ENCODE measurements around the gene ZC2HC1C.
"Not testable (repeated sequence)": the region's sequence is repeated elsewhere in the genome, so short reads cannot be mapped to it uniquely, and the experiment has no call there.

The ZC2HC1C gene

DNA sequence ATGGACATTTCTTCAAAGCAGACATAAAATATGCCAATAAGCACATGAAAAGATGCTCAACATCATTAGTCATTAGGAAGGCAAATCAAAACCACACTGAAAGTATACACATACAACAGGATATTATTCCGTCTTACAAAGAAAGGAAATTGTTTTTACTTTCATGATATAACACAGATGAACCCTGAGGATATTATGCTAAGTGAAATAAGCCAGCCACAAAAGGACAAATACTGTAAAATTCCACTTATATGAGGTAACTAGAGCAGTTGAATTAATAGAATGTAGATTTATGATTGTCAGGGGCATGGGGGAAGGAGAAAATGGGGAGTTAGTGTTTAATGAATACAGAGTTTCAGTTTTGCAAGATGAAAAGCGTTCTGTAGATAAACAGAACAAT lies 9.8 kb upstream of the ZC2HC1C start:
- no peak for DNase-seq

DNA sequence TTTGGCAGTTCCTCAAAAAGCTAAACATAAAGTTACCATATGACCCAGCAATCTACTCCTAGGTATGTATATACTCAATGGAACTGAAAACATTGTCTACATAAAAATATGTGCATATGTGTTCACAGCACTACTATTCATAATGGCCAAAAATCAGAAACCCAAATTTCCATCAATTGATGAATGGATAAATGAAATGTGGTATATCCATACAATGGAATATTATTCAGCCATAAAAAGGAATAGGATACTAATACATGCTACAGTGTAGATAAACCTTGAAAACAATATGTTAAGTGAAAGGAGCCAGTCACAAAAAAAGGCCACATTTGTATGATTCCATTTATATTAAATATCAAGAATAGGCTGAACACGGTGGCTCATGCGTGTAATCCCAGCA lies 9.0 kb upstream of the ZC2HC1C start:
- DNase-seq, result no peak

DNA sequence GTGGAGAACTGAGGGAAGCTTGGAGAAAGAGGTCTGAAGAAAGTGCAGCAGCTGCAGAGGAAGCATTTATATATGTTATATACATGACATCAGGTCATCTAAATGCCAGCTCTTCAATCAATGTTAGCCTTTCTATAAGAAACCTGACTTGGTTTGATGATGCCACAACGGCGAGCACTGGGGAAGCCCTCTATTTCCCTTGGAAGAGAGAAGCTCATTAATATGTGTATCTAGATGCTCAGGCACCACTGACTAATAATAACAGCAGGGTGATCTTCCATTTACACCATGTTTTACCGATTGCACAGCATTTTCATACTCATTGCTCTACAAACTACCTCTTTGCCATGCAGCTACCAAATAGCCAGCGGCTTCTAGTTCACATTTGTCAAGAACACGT lies 6.4 kb upstream of the ZC2HC1C start:
- no peak for DNase-seq

DNA sequence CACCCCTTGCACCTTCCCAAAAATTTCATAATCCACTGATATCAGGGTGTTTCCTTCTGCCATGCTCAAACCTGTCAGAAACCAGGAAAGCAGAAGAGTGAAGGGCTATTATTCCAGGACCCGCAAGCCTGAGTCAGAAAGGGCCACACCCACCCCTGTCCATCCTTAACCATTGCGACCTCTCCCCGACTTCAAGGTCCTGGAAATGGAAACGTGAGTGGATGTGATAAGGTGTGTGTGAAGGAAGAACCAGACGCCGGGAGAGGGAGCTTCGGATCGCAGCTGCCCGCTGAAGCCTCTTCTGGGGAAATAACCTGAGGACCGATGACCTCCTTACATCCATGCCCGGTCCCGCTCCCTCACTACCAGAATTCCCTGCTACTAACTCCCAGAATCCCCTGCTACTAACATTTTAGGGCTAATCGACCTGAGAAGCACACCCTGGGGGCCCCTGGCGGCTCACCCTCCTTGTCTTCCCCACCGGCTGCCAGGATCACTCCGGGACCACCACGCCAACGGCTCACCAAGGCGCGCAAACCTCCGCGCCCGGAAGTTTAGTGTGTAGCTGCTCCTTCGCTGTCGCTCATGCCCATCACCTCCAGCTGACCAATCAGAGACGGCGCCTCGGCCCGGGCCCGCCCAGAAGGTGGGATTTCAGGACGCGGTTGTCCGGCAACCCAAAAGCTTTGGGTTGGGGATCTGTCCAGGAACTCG lies 5.8 kb upstream of the ZC2HC1C start, which contains the start of gene ACYP1:
Gene ACYP1, minus strand, starts transcription at position 534 of the 714 bp plus-strand sequence. Its CDS starts 471 bp downstream, at position 63.
- DNase-seq, result peak; percentile 63

DNA sequence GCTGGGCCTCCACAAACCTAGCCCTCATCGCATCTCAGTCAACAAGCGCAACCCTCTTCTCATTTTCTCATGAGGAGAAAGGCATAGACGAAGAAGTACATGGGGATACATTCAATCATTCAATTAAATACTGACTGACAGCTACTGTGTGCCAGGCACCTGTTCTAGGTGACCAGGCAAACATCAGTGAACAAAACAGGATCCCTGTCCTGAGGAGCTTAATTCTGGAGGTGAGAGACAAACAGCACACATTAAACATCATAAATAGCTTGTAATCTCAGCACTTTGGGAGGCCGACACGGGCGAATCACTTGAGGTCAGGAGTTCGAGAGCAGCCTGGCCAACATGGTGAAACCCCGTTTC lies 5.3 kb upstream of the ZC2HC1C start:
- DNase-seq, result no peak

DNA sequence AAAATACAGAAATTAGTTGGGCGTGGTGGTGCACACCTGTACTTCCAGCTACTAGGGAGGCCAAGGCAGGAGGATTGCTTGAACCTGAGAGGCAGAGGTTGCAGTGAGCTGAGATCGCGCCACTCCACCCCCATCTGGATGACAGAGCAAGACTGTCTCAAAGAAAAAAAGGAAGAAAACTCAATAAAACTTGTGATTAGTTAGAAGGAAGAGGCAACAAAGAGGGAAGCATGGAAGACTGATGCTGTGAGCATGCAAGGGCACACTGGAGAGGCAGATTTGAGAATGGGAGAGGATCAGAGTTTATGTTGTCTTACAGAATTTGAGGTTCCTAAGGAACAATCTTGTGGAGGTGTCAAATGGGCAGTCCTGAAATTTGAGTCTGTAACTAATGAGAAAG lies 2.8 kb upstream of the ZC2HC1C start:
- DNase-seq, result no peak

DNA sequence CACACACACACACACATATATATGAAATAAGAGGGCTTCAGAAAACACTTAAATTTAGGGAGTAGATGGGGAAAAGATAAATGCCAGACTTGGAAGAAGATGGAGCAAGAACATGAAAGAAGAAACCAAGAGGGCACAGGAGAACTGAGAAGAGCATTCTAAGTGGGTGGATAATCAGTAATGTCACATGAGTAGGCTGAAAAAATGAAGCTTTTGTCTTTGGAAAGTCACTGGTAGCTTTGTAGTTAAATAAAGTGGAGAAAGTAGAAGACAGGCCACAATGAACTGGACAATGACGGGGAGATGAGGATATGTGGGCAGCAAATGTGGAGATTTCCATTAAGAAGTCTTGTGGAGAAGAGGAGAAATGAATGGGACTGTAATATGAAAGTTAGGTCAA lies 2.2 kb upstream of the ZC2HC1C start:
- no peak for DNase-seq

DNA sequence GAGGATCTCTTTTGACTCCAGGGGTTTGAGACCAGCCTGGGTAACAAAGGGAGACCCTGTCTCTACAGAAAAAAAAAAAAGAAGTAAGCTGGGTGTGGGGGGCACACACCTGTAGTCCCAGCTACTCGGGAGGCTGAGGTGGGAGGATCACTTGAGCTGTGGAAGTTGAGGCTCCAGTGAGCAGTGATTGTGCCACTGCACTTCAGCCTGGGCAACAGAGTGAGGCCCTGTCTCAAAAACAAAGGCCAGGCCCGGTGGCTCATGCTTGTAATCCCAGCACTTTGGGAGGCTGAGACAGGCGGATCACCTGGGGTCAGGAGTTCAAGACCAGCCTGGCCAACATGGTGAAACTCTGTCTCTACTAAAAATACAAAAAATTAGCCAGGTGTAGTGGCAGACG lies 1.7 kb upstream of the ZC2HC1C start:
- not testable (repeated sequence) for DNase-seq

DNA sequence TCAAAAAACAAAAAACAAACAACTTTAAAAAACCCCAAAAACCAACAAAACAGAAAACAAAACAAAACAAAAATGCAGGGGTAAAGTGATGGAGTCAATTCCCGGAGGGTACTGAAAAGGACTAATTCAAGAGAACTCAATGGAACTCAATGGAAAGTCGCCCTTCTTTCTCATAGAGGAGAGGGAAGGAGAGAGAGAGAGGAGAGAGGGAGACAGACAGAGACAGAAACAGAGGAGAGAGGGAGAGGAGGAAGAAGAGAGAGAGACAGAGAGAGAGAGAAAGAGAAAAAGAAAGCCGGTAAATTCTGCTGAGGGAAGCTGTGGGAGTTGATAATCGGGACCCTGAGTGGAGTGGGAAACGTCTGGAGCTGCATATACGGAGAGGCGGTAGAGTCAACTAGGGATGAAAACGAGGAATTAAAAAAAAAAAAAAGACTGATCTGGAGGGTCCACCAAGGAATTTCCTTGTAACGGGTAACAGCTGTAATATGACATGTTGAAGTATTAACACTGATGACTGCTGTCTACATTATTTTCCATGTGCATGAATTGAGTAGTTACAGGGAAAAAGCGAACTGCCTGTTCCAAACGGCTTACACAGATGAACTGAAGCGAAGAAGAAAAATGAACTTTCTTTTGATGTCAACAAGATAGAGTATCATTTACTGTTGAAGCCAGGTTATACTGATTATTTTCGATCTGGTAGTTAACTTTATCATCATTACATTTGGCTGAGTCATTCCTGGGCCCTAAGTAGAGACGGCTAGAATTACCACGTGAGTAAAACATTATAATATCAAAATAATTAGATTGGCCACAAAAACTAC lies 934 bp upstream of the ZC2HC1C start:
- DNase-seq, result no peak

DNA sequence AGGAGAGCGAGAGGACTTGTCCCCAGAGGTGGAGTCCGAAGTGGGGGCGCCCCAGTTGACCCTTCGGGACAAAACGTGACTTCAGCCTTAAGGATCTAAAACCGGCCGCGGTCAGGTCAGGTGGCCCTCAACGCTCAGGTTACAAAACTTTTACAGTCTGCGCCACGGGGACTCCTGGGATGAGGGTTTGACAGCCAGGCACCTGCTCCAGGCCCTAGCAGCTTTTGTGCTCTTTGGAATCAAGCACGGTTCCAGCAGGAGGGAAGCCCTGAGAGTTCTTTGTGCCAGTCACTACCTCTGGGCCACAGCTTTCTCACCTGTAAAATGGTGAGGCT lies 337 bp downstream of the ZC2HC1C start:
- no peak for DNase-seq

DNA sequence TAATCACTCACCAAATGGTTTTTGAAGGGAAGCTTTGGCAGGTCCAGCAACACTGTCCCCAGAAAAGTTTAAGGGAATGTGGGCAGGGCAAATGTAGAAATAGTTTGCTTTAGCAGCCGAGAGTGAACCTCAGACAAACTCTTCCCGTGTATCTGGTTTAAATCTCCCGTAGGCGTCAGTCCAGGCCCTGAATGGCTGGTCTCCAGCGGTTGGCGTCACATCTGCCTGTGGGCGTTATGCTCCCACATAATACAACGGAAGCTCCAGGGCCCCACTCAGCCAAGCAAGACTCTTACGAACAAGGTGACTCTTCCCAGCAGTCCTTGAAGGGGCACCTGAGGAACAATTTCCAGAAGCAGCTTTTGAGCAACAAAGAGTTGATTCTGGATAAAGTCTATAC lies 942 bp downstream of the ZC2HC1C start:
- DNase-seq, result no peak

DNA sequence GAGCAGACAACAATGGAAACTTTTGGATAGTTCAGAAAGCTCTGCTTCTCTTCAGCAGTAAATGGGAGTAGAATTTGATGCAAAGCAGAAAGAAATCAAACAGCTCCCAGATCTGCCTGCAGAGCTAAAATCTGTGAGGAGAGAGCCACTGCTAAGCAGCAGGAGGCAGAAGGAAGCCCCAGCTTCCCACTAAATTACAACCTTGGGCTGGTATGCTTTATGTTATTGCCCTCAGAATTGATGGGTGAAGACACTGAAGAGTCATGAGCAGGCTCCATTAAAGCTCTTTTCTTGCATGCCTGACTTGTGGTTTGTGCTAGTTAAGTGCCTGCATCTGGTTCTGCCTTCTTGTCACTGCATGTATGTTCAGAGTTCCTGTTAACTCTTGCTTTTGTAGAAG lies 8.4 kb downstream of the ZC2HC1C start:
- DNase-seq, result no peak

DNA sequence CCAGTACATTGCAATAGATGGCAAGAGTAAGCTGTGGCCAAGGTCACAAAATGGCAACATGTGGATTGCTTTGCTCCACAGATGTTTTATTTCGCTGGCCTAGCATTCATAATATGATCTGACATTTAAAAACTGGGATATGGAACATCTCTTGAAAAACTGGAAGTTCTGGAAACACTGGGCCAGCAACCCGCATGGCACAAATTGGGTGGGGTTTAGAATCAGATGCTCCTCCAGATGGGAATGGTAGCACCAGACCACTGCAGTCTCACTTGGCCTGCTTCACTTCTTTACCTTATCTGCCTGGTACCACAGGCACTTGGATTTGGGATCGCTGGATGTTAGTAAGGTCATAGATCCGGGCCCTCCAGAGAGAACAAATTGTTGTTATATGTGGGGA lies 10.1 kb downstream of the ZC2HC1C start:
- DNase-seq, result no peak

DNA sequence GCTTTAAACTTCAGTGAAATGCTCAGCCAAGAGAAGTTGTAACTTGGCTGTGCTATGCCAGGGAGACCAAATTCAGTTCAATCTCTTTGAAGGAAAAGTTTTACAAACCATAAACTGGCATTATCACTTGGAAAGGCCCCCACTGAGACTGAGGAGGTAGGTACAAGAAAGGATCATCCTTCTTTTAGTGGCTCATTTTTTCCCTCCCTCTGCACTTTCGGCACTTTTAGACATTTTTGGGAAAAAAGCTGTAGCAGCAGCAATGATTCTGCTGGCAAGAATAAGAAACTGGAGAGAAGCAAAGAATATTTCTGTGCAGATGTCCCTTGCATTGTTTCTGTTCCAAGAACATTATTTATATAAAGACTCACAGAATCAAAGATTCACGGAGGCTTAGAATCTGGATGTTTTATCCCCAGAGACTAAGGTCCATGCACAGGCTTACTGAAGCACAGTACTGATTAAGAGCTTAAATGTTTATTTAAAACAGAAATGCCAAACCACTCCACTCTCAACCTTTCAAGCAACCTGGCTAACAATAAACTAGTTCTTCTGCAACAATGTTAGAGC lies 12.3 kb downstream of the ZC2HC1C start:
- no peak for DNase-seq

DNA sequence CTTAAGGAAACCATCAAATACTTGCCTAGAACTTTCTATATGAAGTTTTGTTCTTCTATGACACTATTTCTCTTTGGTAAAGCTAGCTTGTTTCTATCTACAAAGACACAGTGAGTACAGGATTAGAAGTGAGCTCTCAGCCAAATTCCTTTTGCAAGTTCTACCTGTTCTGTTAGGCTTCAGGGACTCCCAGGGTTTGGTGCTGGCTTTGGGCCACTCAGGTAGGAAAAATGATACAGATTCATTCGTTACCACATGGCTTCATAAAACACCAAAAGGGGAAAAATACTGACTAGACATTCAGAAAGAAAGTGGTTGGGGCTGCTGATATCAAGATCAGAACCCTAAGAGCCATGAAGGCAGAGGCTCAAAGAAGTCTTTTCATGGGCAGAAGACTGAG lies 13.8 kb downstream of the ZC2HC1C start:
- no peak for DNase-seq

DNA sequence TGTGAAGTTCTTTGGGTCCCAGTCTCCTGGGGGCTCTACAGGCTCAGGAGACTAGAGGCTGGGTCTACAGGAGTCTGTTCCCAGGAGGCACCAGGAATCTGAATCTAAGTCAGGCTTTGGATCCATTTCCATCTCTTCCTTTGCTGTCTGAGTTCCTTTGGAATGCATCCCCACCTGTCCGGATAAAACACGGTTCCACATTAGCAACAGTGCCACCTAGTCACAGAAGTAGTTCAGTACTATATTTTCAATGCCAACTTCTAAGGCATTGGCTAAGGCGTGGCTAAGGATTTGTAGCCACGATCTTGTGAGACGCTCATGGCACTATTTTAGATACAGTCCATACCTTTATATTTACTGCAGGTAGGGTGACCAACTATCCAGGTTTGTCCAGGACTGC lies 15.1 kb downstream of the ZC2HC1C start:
- DNase-seq, result no peak

DNA sequence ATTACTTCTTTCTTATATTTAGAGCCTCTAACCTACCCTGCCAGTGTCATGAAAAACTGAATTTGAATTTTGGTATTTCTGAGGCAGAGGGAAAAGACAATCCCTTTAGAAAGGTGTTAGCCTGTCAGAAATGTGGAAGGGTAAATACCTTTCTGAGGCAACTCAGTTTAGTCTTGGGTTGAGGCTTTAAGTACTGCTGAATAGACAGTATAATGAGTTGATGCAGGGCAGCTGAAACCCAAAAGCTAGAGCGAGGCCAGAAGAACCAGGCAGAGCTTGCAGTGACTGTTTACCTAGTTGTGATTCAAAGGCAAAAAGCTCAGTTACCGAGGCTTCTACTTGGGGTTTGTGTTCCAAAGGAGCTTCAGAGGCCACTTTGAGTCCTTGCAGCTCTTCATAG lies 18.7 kb downstream of the ZC2HC1C start:
- no peak for DNase-seq

DNA sequence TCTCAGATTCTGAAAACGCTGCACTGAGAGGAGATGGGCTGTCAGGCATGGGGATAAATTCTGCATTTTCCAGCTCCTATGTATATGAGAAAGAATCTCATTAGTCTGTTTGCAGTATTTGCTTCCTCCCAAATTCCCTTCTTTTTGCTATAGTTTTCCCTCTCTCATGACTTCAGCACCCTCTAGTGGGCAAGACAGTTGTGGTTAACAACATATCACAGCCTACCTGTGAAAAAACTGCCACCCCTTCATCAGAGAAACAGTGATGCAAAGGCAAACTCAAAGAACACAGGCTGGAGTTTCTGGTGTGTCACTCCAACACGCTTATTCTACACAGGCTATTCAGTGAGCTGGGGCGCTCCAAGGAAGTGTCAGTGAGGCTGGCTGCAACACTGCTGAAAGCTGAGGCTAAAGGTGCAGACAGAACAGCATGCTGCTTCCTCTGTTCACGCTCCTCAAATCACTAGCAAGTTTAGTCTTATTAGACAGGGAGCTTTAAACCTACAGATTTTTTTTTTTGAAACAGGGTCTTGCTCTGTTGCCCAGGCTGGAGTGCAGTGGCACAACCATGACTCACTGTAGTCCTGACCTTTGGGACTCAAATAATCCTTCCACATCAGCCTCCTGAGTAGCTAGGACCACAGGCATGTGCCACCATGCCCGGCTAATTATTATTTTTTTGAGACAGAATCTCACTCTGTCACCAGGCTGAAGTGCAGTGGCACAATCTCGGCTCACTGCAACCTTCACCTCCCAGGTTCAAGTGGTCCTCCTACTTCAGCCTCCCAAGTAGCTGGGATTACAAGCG lies 19.3 kb downstream of the ZC2HC1C start:
- DNase-seq, result peak; percentile 1

DNA sequence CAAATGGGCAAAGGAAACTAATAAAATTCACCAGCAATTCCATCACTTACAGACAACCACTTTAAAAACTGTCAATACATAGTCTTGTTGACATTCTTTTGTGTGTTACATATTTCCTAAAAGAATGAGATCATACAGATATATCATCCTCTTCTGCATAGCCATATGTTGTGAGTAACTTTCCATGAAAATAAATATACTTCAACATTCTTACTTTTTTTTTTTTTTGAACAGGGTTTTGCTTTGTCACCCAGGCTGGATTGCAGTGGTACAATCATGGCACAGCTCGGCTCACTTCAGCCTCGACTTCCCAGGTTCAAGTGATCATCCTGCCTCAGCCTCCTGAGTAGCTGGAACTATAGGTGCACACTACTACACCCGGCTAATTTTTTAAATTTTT lies 20.9 kb downstream of the ZC2HC1C start:
- DNase-seq, result no peak

DNA sequence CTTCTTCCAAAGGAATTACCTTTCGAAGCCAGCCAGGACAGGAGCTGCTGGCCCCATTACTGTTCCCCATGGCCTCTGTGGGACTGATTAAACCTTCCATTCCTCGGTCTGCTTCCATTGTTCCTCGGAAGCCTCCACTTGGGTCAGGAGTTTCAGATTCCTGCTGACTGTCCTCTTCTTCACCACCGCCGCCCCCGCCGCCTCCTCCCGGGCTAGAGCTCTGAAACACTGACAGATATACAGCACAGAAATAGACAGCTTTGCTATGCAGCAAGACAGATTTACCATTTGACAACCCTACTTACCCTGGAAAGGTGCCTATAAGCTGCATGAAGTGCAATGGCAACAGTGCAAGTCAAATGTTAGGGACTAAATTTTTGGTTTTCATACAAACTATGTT lies 21.8 kb downstream of the ZC2HC1C start:
- no peak for DNase-seq

DNA sequence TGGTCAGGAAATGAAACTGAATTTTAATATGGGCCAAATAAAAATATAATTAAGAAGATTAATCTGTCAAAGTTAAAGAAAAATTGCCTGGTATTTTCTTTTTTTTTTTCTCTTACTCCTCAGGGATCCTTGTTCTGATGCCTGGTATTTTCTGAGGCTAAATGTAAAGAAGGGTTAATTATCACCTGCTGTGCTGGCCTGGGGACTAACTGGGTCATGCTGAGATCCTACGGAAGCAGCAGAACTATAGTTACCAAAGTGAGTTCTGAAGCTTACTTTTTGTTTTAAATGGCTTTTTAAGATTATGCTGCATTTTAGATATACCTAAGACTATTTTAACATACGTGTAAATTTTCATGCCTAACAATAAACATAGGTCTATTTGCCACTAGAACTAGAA lies 23.3 kb downstream of the ZC2HC1C start:
- DNase-seq, result no peak

DNA sequence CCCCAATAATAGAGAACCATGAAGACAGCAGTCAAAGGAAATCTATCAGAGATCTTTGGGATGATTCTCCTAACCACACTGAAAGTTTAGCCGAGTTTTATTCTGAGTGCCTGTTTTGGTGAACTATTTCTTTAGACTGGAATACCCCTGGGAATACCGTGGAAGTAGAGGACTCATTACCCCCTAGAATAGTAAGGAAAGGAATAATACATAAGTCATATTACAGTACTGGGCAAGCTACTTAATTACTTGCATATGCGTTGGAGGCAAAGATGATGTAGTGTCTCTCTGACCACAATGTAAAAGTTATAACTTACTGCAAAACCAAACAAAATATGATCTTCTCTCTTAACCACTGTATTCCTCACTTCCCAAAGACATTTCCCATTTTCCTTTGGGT lies 25.5 kb downstream of the ZC2HC1C start:
- DNase-seq, result no peak

DNA sequence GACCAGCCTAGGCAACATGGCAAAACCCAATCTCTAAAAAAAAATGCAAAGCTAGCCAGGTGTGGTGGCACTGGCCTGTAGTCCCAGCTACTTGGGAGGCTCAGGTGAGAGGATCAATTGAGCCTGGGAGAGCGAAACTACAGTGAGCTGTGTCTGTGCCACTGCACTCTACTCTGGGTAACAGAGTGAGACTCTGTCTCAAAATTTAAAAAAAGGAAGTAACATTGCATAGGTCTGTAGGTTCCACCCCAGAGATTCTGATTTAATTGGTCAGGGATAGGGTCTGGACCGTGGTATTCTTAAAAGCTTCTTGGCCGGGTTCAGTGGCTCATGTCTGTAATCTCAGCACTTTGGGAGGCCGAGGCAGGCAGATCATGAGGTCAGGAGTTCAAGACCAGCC lies 26.2 kb downstream of the ZC2HC1C start:
- DNase-seq, result no peak

DNA sequence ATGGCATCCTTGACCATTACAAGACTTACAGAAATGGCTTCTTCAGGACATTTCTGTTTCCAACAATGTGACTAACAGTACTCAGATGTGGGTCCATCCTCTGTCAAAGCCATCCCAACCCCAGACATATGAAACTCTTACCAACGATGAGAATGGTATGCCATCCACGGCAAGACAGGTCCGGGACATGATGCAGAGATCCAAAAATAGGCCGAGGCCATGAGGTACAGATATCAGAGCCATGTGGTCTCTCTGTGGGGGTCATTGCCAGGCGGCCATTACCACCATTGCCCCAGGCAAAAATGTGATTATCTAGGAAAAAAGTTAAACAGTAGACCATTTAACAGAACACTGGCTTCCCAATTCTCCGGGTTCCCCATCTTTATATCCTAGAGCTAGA lies 27.5 kb downstream of the ZC2HC1C start:
- DNase-seq, result no peak
